WERI-Rb-1 (cell line): Measurements from ENCODE around the gene ONECUT2.

Source experiments
- DNase-seq: peaks from one replicate; pipeline ENCODE4 v3.0.0-alpha.2; 2020
- H3K27ac ChIP-seq: fragments of 250-450 bp; sonication (Bioruptor Pico); 2 replicates; pipeline ENCODE4 v1.5.1; 2020; ENCODE audit warnings: mild to moderate bottlenecking, moderate library complexity
- H3K27me3 ChIP-seq: fragments of 250-450 bp; sonication (Bioruptor Pico); 2 replicates; pipeline ENCODE4 v1.5.1; 2021; ENCODE audit warnings: mild to moderate bottlenecking, low read depth, moderate library complexity; ENCODE audit not compliant: insufficient read depth, severe bottlenecking
- H3K36me3 ChIP-seq: fragments of 250-450 bp; sonication (Bioruptor Pico); 2 replicates; pipeline ENCODE4 v1.5.1; 2020; ENCODE audit warnings: mild to moderate bottlenecking, moderate library complexity
- H3K4me3 ChIP-seq: 2 replicates; pipeline ENCODE4 v1.5.1; 2011; ENCODE audit warnings: low read depth, mild to moderate bottlenecking, control low read depth, low read length
- H3K9me3 ChIP-seq: fragments of 250-450 bp; sonication (Bioruptor Pico); 2 replicates; pipeline ENCODE4 v1.5.1; 2021; ENCODE audit warnings: mild to moderate bottlenecking, moderate library complexity; ENCODE audit not compliant: severe bottlenecking
- TF ChIP-seq, protein P1 (sequence below): IDR thresholded peaks from 2 replicates; pipeline ENCODE4 v1.5.1; 2011; ENCODE audit warnings: low read depth, mild to moderate bottlenecking, control low read depth, inconsistent platforms, low read length

The ONECUT2 gene

DNA sequence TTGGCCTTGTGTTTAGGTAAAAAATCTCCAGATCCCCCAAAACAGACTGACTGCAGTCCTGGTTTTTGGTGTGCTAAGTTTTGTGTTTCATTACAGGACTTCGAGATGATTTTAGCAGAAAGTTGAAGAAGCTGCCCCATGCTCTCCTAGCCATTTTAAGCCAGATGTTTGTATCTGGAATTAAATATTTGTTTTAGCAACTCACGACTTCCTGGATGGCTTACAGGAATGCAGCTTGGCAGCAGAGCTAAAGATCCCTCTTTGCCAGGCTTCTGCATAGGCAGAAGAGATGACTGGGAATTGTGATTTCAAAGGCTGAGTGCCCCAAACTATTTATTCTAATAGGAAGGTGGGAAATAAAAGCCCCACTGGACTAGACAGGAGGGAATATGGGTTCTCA lies 31.1 kb downstream of the ONECUT2 start:
- Histone ChIP-seq H3K27me3 (no peaks in the 10 kb centered on the region), H3K27ac (no peak overlapping the region), H3K4me3 (no peak overlapping the region), H3K9me3 (no peaks in the 10 kb centered on the region), H3K36me3 (peaks cover 33% of the 10 kb centered on the region)
- TF ChIP-seq, protein P1, sequence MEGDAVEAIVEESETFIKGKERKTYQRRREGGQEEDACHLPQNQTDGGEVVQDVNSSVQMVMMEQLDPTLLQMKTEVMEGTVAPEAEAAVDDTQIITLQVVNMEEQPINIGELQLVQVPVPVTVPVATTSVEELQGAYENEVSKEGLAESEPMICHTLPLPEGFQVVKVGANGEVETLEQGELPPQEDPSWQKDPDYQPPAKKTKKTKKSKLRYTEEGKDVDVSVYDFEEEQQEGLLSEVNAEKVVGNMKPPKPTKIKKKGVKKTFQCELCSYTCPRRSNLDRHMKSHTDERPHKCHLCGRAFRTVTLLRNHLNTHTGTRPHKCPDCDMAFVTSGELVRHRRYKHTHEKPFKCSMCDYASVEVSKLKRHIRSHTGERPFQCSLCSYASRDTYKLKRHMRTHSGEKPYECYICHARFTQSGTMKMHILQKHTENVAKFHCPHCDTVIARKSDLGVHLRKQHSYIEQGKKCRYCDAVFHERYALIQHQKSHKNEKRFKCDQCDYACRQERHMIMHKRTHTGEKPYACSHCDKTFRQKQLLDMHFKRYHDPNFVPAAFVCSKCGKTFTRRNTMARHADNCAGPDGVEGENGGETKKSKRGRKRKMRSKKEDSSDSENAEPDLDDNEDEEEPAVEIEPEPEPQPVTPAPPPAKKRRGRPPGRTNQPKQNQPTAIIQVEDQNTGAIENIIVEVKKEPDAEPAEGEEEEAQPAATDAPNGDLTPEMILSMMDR, result no peak
- DNase-seq, result no peak

DNA sequence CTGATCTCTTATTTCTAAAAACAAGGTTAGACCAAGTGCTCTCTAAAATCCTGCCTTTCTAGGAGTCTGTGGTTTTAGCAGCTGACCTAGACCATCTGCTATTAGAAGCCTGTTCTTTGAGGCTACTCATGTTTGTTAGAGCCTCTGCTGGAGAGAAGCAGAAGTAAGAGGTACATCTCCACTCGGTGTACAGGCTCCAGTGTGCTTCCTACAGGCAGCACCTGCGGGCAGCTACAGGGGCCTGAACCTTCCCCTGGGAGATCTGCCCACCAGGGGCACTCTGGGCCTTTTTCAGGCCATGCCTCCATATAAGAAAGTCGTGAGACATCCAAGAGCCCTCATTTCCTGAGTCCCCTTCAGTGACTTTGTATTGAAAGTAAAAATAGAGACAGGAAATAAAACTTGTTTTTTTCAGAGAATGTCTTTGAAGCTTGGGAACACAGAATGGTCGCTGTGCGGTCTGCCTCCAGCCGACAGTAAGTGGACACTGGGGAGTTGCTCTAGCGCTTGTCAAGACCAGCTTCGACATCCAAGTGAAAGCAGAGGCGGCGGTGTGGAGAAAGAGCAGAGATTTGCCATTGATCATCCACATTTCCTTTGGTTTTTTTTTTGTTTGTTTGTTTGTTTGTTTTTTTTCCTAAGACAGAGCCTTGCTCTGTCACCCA lies 31.7 kb downstream of the ONECUT2 start:
- H3K4me3 ChIP-seq, result no peak overlapping the region
- H3K27me3 ChIP-seq, result no peaks in the 10 kb centered on the region
- H3K27ac ChIP-seq, result no peak overlapping the region
- no peaks in the 10 kb centered on the region for H3K9me3 ChIP-seq
- TF ChIP-seq, protein P1, result peak; percentile 14; the same call in 1 of the 2 replicates
- peaks cover 33% of the 10 kb centered on the region for H3K36me3 ChIP-seq
- no peak for DNase-seq

DNA sequence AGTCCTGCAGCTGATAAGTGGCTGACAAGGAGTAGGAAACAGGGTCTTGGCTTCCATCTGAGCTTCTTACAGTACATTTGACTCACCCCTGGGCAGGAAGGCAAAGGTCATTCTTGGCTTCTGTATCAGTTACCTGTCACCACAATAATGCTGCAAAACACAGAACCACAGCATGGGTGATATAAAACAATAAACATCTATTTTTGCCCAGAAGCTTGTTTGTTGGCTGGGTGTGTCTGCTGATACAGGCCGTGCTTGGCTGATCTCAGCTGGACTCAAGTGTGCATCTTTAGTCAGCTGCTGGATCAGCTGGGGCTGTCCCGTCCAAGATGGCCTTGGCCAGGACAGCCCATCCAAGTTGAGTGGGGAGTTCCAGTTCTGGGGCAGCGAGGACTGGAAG lies 34.7 kb downstream of the ONECUT2 start:
- TF ChIP-seq, protein P1, result no peak
- Histone ChIP-seq H3K36me3 (peaks cover 37% of the 10 kb centered on the region), H3K9me3 (no peaks in the 10 kb centered on the region), H3K27me3 (no peaks in the 10 kb centered on the region), H3K27ac (no peak overlapping the region), H3K4me3 (no peak overlapping the region)
- no peak for DNase-seq

DNA sequence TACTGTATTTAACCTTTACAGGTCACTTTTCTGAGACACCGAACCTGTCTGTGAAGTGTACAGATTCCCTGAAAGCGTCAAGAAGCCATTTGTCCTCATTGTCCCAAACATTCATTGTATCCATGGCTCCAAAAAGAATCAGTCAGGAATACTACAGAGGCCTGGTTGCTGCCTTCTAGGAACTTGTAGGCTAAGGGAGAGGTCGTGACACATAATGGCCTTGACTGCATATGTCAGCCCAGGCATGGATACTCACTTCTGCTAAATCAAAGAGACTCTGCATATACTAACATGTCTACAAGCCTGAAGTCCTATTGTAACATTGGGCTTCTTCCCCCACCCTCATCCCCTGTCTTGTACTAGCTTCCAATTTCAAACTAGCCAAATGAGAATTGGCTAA lies 40.2 kb downstream of the ONECUT2 start:
- Histone ChIP-seq H3K27ac (no peak overlapping the region), H3K9me3 (no peaks in the 10 kb centered on the region), H3K36me3 (peaks cover 56% of the 10 kb centered on the region), H3K27me3 (no peaks in the 10 kb centered on the region), H3K4me3 (no peak overlapping the region)
- no peak for DNase-seq
- TF ChIP-seq, protein P1, result no peak

DNA sequence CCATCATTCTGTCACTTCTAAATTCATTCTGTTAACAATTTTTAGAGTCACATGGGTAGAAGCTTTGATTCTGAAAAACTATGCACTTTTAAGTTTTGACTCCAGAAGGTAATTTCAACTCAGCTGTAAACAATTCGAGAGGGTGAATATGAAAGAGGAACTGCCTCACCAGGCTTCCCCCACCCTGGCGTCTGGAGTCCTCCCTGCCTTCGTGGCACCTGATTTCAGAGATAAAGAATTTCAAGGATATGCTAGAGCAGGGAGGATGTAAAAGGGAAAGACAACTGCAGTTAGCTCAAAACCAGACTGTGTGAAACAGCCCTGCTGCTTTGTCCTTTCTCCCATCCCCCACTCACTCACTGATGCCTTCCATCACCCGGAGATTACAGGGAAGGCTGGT lies 40.7 kb downstream of the ONECUT2 start:
- H3K27me3 ChIP-seq, result no peaks in the 10 kb centered on the region
- no peak overlapping the region for H3K4me3 ChIP-seq
- H3K27ac ChIP-seq, result no peak overlapping the region
- no peaks in the 10 kb centered on the region for H3K9me3 ChIP-seq
- TF ChIP-seq, protein P1, result no peak
- no peak for DNase-seq
- peaks cover 54% of the 10 kb centered on the region for H3K36me3 ChIP-seq

DNA sequence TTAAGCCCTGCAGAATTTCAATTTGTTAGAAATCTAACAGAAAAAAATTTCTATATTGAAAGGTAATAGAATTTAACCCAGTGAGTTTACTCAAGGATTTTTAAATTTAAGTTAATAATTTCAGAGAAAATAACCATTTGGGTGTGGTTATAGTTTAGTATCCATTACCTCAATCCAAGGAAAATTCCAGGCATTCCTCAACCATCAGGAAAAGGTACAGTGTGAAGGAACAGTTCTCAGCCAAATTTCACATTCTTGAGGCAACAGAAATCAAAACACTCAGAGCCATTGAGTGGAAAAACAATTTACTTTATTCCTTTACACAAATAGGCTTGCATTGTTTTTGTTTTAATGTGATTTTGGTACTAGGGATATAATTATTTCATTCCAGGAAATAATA lies 45.6 kb downstream of the ONECUT2 start:
- no peak overlapping the region for H3K4me3 ChIP-seq
- peaks cover 38% of the 10 kb centered on the region for H3K36me3 ChIP-seq
- H3K9me3 ChIP-seq, result no peaks in the 10 kb centered on the region
- no peak overlapping the region for H3K27ac ChIP-seq
- no peak for DNase-seq
- no peaks in the 10 kb centered on the region for H3K27me3 ChIP-seq
- TF ChIP-seq, protein P1, result no peak
